DOHH2 (cell line): Measurements from ENCODE around the gene RNF8.

Source experiments
- CTCF ChIP-seq: fragments of 200-600 bp; sonication (generic); IDR thresholded peaks from one replicate; pipeline ENCODE4 v1.5.1; 2014; ENCODE audit warnings: antibody characterized with exemption, mild to moderate bottlenecking, low read depth, low read length; ENCODE audit not compliant: poor library complexity, severe bottlenecking
- EZH2phosphoT487 ChIP-seq: fragments of 200-600 bp; sonication (generic); IDR thresholded peaks from 2 replicates; pipeline ENCODE4 v1.6.1; 2017; ENCODE audit warnings: borderline replicate concordance, mild to moderate bottlenecking, antibody characterized with exemption, low read length, moderate library complexity, mixed read lengths

- TF ChIP-seq CTCF (no peak), EZH2phosphoT487 (no peak)
Measured at GRCh38 chr6:37438930-37439329, 85.1 kb downstream of the RNF8 start.
